ENCODE results near the gene ZDHHC24.

ZDHHC24 gene

GRCh38 chr11:66505276-66505816 is 40.5 kb downstream of the ZDHHC24 start:
- no peak for DNase-seq

GRCh38 chr11:66498506-66498905 is 47.3 kb downstream of the ZDHHC24 start:
- DNase-seq, result no peak

GRCh38 chr11:66497206-66497605 is 48.6 kb downstream of the ZDHHC24 start:
- DNase-seq, result no peak

GRCh38 chr11:66495401-66495854 is 50.4 kb downstream of the ZDHHC24 start:
- DNase-seq, result no peak

- DNase-seq, result no peak
Measured at GRCh38 chr11:66494935-66495334, 50.9 kb downstream of the ZDHHC24 start.

- DNase-seq, result no peak
Measured at GRCh38 chr11:66494458-66494857, 51.4 kb downstream of the ZDHHC24 start.

GRCh38 chr11:66493130-66493529 is 52.7 kb downstream of the ZDHHC24 start:
- DNase-seq, result no peak

GRCh38 chr11:66492161-66492865 is 53.5 kb downstream of the ZDHHC24 start:
- DNase-seq, result no peak

GRCh38 chr11:66491315-66491935 is 54.4 kb downstream of the ZDHHC24 start:
- no peak for DNase-seq

GRCh38 chr11:66489636-66490035 is 56.2 kb downstream of the ZDHHC24 start:
- no peak for DNase-seq

GRCh38 chr11:66488957-66489356 is 56.9 kb downstream of the ZDHHC24 start:
- no peak for DNase-seq

GRCh38 chr11:66484806-66485380 is 61.0 kb downstream of the ZDHHC24 start:
- DNase-seq, result no peak

- peak; percentile 59 to 98 (median 92) for DNase-seq
Measured at GRCh38 chr11:66480117-66480938, 65.5 kb downstream of the ZDHHC24 start, which contains the start of gene DPP3. TSS of gene DPP3 (plus strand) at chr11:66480434. CDS start at chr11:66482201, 1,767 bp downstream.

- peak in 7 of 56 donors; percentile 25 to 77 (median 54) for DNase-seq
Measured at GRCh38 chr11:66479394-66480116, 66.3 kb downstream of the ZDHHC24 start.

- DNase-seq, result peak in 1 of 56 donors; percentile 20
Measured at GRCh38 chr11:66478729-66479393, 67.0 kb downstream of the ZDHHC24 start.

GRCh38 chr11:66477263-66478201 is 68.3 kb downstream of the ZDHHC24 start:
- DNase-seq, result no peak

GRCh38 chr11:66476841-66477251 is 69.0 kb downstream of the ZDHHC24 start:
- no peak for DNase-seq

GRCh38 chr11:66476173-66476840 is 69.5 kb downstream of the ZDHHC24 start:
- DNase-seq, result no peak

Measured in amygdala (tissue), 56 donors.